Measurements from ENCODE around the gene STYXL2.
A peak's percentile ranks its signal among the peaks of the same experiment; 100 is the strongest.

Gene STYXL2

DNA sequence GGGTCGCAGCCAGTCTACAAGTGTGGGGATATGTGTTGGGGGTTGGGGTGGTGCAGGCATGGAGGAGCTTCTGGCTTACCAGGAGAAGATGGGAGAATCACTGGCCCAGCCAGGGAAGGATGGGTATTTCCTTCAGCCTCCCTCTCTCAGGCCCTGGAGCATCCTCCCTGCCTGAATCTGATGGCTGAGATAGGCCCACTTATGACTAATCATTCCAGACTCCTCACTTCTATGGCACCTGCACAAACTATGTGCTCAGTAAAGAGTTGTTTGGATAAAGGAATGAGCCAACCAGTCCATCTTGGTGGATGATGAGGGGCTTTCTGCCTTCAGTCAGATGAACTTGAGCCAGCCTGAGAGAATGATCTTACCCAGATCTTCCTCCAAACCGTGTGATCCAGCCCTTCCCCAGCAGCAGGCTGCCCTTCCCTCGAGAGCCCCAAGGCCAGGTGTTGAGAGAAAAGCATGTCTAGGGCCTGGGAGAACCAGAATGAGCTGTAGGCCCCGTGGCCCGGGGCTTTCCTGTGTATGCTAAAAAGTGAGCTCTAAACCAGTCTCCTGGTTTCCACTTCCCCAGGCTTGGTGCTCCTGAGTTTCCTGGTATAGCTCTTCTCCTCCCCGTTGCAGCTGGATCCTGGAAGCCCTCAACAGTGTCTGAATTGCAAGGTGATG lies 5.0 kb upstream of the STYXL2 start:
- no peaks in the 10 kb centered on the region for H3K4me1 ChIP-seq (ENCODE audit: insufficient read depth, poor library complexity, severe bottlenecking)
- H3K27me3 ChIP-seq (ENCODE audit: insufficient read depth, poor library complexity, severe bottlenecking): no peaks in the 10 kb centered on the region
- H3K27ac ChIP-seq (ENCODE audit: poor library complexity, severe bottlenecking): no peak overlapping the region
- no peak overlapping the region for H3K4me3 ChIP-seq (ENCODE audit: severe bottlenecking)
- no peaks in the 10 kb centered on the region for H3K36me3 ChIP-seq (ENCODE audit: low read depth)
- H3K9me3 ChIP-seq (ENCODE audit: severe bottlenecking): no peaks in the 10 kb centered on the region
- ATAC-seq (ENCODE audit: low read depth): no peak
- TF ChIP-seq, protein P1, sequence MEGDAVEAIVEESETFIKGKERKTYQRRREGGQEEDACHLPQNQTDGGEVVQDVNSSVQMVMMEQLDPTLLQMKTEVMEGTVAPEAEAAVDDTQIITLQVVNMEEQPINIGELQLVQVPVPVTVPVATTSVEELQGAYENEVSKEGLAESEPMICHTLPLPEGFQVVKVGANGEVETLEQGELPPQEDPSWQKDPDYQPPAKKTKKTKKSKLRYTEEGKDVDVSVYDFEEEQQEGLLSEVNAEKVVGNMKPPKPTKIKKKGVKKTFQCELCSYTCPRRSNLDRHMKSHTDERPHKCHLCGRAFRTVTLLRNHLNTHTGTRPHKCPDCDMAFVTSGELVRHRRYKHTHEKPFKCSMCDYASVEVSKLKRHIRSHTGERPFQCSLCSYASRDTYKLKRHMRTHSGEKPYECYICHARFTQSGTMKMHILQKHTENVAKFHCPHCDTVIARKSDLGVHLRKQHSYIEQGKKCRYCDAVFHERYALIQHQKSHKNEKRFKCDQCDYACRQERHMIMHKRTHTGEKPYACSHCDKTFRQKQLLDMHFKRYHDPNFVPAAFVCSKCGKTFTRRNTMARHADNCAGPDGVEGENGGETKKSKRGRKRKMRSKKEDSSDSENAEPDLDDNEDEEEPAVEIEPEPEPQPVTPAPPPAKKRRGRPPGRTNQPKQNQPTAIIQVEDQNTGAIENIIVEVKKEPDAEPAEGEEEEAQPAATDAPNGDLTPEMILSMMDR (IDR thresholded peaks at IDR 0.05; ENCODE audit: poor library complexity, severe bottlenecking): no peak
- no peak for DNase-seq (ENCODE audit: low spot score)

DNA sequence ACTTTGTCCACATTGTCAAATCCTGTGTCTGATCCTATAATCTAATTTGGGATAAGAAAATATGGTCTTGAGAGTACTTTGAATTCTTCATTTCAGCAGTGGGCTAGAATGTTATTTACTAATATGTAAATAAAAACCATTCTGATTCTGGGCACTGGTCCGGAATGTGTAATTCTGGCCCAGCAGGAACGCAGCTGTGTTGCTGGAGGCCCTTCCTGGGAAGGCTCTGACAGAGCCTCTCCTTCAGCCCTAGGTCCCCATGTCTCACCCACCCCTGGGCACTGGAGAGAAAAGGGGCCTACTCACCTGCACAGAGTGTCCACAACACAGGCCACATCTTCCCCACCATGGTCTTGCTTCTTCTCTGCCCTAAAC lies 3.9 kb upstream of the STYXL2 start:
- no peaks in the 10 kb centered on the region for H3K9me3 ChIP-seq (ENCODE audit: severe bottlenecking)
- H3K4me1 ChIP-seq (ENCODE audit: insufficient read depth, poor library complexity, severe bottlenecking): peaks cover 2% of the 10 kb centered on the region
- H3K36me3 ChIP-seq (ENCODE audit: low read depth): no peaks in the 10 kb centered on the region
- H3K4me3 ChIP-seq (ENCODE audit: severe bottlenecking): no peak overlapping the region
- TF ChIP-seq, protein P1 (IDR thresholded peaks at IDR 0.05; ENCODE audit: poor library complexity, severe bottlenecking): no peak
- H3K27me3 ChIP-seq (ENCODE audit: insufficient read depth, poor library complexity, severe bottlenecking): no peaks in the 10 kb centered on the region
- no peak for ATAC-seq (ENCODE audit: low read depth)
- no peak for DNase-seq (ENCODE audit: low spot score)
- H3K27ac ChIP-seq (ENCODE audit: poor library complexity, severe bottlenecking): no peak overlapping the region

DNA sequence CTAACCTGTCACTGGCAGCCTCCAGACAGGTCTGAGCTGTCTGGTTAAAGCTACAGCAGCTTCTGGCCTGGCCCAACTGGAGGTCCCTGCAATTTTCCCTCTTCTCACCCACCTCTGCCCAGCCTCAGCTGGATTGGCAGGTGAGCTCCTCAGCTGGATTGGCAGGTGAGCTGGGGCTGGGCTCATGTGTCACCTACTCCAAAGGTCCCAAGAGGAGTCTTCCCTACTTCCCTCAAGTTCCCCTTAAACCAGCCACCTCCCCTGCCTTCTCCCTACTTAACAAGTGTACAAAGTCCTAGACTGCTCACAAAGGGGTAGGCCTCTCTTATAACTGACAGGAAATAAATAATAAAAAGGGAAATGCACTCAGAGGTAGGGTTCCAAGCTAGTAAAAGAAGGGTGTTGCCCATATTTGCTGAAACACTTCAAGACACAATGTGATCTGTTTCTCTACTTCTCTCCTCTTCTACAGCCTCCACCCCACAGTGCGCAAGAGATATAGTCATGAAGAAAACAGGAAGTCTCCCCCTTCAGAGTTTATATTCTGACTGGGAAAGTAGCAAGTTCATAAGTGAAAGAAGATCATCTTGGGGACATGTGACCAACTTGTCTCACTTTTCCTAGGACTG lies 3.4 kb upstream of the STYXL2 start, which contains the start of gene GPA33:
TSS of gene GPA33 (minus strand) at position 64 of the 629 bp plus-strand sequence. CDS start 90 bp downstream, outside the sequence.
- Histone ChIP-seq H3K36me3 (ENCODE audit: low read depth) (no peaks in the 10 kb centered on the region), H3K4me1 (ENCODE audit: insufficient read depth, poor library complexity, severe bottlenecking) (peaks cover 7% of the 10 kb centered on the region), H3K9me3 (ENCODE audit: severe bottlenecking) (no peaks in the 10 kb centered on the region), H3K4me3 (ENCODE audit: severe bottlenecking) (no peak within 1 kb of the TSS), H3K27ac (ENCODE audit: poor library complexity, severe bottlenecking) (no peak within 1 kb of the TSS), H3K27me3 (ENCODE audit: insufficient read depth, poor library complexity, severe bottlenecking) (no peaks in the 10 kb centered on the region)
- ATAC-seq (ENCODE audit: low read depth) (no peak), DNase-seq (ENCODE audit: low spot score) (no peak)
- TF ChIP-seq, protein P1 (IDR thresholded peaks at IDR 0.05; ENCODE audit: poor library complexity, severe bottlenecking): no peak

DNA sequence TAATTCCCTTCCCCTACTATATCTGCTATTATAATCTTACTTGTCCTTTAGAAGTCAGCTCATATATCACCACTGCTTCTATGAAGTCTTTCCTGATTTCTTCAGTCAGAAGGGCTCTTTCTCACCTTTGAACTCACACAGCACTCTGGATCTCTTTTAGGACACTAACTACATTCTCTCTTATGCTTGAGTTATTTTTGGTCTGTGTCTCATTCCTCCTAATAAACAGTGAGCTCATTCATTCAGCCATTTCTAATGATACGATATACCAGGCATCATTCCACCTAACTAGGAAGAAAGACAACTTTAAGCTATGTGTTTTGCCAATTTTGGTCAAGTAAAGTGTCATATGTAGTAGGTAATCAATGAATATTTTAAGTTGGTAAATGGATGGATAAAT lies 1.2 kb upstream of the STYXL2 start:
- Histone ChIP-seq H3K36me3 (ENCODE audit: low read depth) (no peaks in the 10 kb centered on the region), H3K4me1 (ENCODE audit: insufficient read depth, poor library complexity, severe bottlenecking) (peaks cover 11% of the 10 kb centered on the region), H3K27ac (ENCODE audit: poor library complexity, severe bottlenecking) (no peak overlapping the region), H3K9me3 (ENCODE audit: severe bottlenecking) (no peaks in the 10 kb centered on the region), H3K4me3 (ENCODE audit: severe bottlenecking) (no peak overlapping the region), H3K27me3 (ENCODE audit: insufficient read depth, poor library complexity, severe bottlenecking) (no peaks in the 10 kb centered on the region)
- TF ChIP-seq, protein P1 (IDR thresholded peaks at IDR 0.05; ENCODE audit: poor library complexity, severe bottlenecking): no peak
- ATAC-seq (ENCODE audit: low read depth): no peak
- DNase-seq (ENCODE audit: low spot score): no peak

DNA sequence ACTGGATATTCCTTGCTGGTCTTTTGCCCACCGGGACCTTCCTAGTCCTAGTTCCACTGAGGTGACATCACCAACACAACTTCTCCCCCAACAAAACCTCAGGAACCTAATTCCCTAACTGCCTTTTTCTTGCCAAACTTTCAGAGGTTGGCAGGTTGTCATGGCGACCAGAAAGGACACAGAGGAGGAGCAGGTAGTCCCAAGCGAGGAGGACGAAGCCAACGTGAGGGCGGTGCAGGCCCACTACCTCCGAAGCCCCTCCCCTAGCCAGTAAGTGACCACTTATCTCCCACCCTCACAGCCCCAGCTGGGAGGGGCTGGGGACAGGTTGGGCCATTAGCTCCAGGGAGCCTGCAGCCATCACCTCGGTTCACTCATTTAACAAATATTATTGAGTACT lies 815 bp downstream of the STYXL2 start:
- H3K36me3 ChIP-seq (ENCODE audit: low read depth): no peaks in the 10 kb centered on the region
- ATAC-seq (ENCODE audit: low read depth): no peak

More for the DNA sequence above, 815 bp downstream of the STYXL2 start:
- Histone ChIP-seq H3K4me1 (ENCODE audit: insufficient read depth, poor library complexity, severe bottlenecking) (peaks cover 11% of the 10 kb centered on the region), H3K9me3 (ENCODE audit: severe bottlenecking) (no peaks in the 10 kb centered on the region), H3K27ac (ENCODE audit: poor library complexity, severe bottlenecking) (peak overlapping the region; percentile 63), H3K4me3 (ENCODE audit: severe bottlenecking) (no peak overlapping the region), H3K27me3 (ENCODE audit: insufficient read depth, poor library complexity, severe bottlenecking) (no peaks in the 10 kb centered on the region)
- DNase-seq (ENCODE audit: low spot score): no peak
- TF ChIP-seq, protein P1 (IDR thresholded peaks at IDR 0.05; ENCODE audit: poor library complexity, severe bottlenecking): no peak
